BLaER1 treated with 17β-estradiol and CSF1 and Interleukin-3, amounts not matched to agents 10 nM and 100 nM (cell line): ENCODE data around the gene ACTN1.

Experiments used
- H3K27ac ChIP-seq, 11 experiments: shearing (Covaris generic); formaldehyde crosslinking; 2 replicates each; pipeline ENCODE4 v1.8.1; 2022
- H3K27me3 ChIP-seq, 11 experiments: shearing (Covaris generic); formaldehyde crosslinking; 2 replicates each; pipeline ENCODE4 v1.8.1; 2022
- H3K36me3 ChIP-seq, 11 experiments: shearing (Covaris generic); formaldehyde crosslinking; 2 replicates each; pipeline ENCODE4 v1.8.1; 2022
- H3K4me1 ChIP-seq, 10 experiments: shearing (Covaris generic); formaldehyde crosslinking; 2 replicates each; pipeline ENCODE4 v1.8.1; 2022
- H3K4me2 ChIP-seq, 11 experiments: shearing (Covaris generic); formaldehyde crosslinking; 2 replicates each; pipeline ENCODE4 v1.8.1; 2022
- H3K4me3 ChIP-seq, 10 experiments: shearing (Covaris generic); formaldehyde crosslinking; 2 replicates each; pipeline ENCODE4 v1.8.1; 2022
- H3K9ac ChIP-seq, 11 experiments: shearing (Covaris generic); formaldehyde crosslinking; 2 replicates each; pipeline ENCODE4 v1.8.1; 2022
- H3K9me3 ChIP-seq, 11 experiments: shearing (Covaris generic); formaldehyde crosslinking; replicated peaks in 1 of 11; 2 replicates each; pipeline ENCODE4 v1.8.1; 2022
- H4K20me1 ChIP-seq, 11 experiments: shearing (Covaris generic); formaldehyde crosslinking; 2 replicates each; pipeline ENCODE4 v1.8.1; 2022
- Cebpa-rat ChIP-seq, 11 experiments: shearing (Covaris generic); IDR thresholded peaks; 2 replicates each; pipeline ENCODE4 v1.8.1; 2022

Gene ACTN1

DNA sequence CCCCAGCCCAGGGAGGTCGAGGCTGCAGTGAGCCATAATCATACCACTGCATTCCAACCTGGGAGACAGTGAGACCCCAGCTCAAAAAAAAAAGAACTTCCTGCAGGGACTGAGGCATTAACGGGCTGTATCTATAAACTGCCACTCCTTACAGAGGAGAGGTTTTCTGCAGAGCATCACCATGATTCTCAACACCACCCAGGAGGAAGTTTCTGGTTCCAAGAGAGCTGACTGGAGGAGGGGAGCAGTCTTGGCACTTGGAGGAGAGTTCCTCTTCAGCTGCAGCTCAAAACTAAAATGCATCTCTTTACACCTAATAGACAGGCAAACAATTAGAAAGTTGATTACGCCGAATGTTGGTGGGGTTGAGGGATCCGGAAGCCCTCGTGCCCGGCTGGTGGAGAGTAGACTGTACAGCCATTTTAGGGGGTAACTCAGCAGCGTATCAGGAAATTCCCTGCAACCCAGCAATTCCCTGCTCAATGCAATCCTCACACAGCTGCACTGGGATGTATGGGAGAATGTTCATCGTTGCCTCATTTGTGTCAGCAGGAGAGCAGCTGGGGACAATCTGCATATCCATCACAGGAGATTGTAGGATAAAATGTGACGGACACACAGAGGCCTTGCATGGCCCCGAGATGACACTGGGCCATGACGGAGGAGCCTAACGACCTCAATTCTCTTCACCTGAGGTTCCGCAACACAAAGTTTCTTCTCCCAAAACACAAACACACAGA is 36.6 kb downstream of the ACTN1 start:
- Histone ChIP-seq H3K9ac (no peak overlapping the region), H3K27ac (peak overlapping the region in 3 of 11 experiments; percentile 1 to 90 (median 90); a peak in 1 of 22 replicates), H4K20me1 (peaks cover 46 to 100% (median 90%) of the 10 kb centered on the region in 11 experiments), H3K9me3 (no peaks in the 10 kb centered on the region), H3K4me3 (no peak overlapping the region), H3K36me3 (peaks cover 0 to 48% (median 12%) of the 10 kb centered on the region in 11 experiments; a peak in 11 of 22 replicates), H3K27me3 (no peaks in the 10 kb centered on the region), H3K4me2 (peak overlapping the region; percentile 3 to 98 (median 60); a peak in 19 of 22 replicates), H3K4me1 (peaks cover 77 to 100% (median 95%) of the 10 kb centered on the region in 10 experiments)
- no peak for TF ChIP-seq Cebpa-rat (IDR thresholded peaks at IDR 0.05)

DNA sequence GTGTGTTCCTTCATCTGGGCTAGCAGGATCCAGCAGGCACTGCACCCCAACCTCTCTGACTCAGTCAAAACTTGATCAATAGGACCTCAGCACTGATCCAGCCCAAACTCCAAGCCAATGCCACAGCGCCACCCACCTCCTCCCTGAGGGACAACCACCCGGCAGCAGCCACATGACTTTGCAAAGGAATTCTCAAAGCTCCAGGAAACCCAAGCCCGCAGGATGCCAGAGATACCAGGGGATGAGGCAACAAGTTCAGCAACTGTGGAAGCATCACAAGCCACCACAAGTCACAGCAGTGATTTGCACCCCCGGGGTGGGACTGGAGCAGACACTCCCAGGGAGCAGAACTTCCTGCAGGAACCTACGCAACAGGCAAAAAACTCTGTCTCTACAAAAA is 37.3 kb downstream of the ACTN1 start:
- H3K27me3 ChIP-seq, result no peaks in the 10 kb centered on the region
- peaks cover 49 to 100% (median 91%) of the 10 kb centered on the region in 11 experiments for H4K20me1 ChIP-seq
- peaks cover 0 to 55% (median 15%) of the 10 kb centered on the region in 11 experiments; a peak in 14 of 22 replicates for H3K36me3 ChIP-seq
- no peak overlapping the region for H3K27ac ChIP-seq
- H3K4me2 ChIP-seq, result peak overlapping the region in 10 of 11 experiments; percentile 3 to 98 (median 61); a peak in 17 of 22 replicates
- no peak overlapping the region for H3K4me3 ChIP-seq
- no peak overlapping the region for H3K9ac ChIP-seq
- H3K4me1 ChIP-seq, result peaks cover 72 to 100% (median 93%) of the 10 kb centered on the region in 10 experiments
- H3K9me3 ChIP-seq, result no peaks in the 10 kb centered on the region
- TF ChIP-seq Cebpa-rat (IDR thresholded peaks at IDR 0.05), result no peak

DNA sequence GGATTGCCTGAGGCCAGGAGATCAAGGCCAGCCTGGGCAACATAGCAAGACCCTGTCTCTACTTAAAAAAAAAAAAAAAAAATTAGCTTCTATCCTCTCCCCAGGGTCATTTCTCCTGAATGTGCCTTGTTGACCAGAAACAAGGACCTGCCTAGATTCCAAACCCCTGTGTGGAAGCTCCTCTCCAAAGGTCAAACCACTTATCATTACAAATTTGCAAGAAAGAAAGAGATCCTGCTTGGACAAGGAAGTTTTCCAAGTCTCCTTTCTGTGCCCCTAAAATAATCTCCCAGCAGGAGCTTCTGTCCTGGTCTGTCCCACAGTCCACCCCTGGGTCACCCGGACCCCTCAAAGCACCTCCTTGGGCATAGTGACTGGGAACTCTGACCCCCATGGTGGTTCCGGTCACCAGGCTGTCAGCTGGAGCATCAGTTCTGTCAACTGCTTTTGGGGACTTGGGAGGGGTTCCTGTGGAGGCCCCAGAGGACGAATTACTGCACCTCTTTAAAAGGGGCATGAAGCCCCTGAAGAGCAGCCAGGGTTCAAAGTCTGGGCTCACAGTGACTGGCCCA is 38.4 kb downstream of the ACTN1 start:
- no peak for TF ChIP-seq Cebpa-rat (IDR thresholded peaks at IDR 0.05)
- Histone ChIP-seq H3K27ac (no peak overlapping the region; a peak in 1 of 22 replicates), H3K9me3 (no peaks in the 10 kb centered on the region), H3K4me3 (no peak overlapping the region), H3K4me2 (peak overlapping the region in 2 of 11 experiments; percentile 19 to 38; a peak in 1 of 22 replicates), H3K4me1 (peaks cover 70 to 100% (median 89%) of the 10 kb centered on the region in 10 experiments), H3K36me3 (peaks cover 0 to 66% (median 21%) of the 10 kb centered on the region in 11 experiments; a peak in 15 of 22 replicates), H3K27me3 (no peaks in the 10 kb centered on the region), H3K9ac (no peak overlapping the region), H4K20me1 (peaks cover 53 to 100% (median 95%) of the 10 kb centered on the region in 11 experiments)

DNA sequence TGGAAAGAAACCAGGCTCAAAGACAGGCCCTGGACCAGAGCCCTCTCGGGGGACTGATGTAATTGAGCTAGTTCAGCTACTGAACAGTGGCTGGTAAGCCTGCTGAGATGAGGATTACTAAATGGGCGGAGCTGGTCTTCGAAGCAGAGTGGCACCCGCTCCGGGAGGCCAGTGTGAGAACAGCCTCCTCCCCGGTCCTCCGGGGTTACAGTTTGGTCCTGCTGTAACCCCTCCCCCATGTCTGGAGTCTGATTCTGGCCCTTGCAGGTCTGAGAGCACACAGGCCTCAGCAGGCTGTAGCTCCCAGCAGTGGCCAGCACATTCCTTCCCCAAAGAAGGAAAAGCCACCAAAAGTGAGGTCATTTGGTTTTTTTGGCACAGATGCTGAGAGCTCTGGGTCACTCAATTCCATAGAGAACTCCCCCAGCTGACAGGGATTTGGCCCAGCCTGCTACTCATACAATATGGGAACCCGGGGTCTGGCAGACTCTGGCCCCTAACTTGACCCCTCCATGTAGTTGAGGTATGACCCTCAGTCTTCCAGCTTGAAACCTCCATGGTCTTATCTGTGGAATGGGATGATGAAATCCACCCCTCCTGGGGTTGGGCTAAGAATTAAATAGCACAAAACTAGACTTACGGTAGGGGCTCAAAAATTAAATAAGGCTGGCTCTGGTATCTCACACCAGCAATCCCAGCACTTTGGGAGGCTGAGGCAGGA is 39.0 kb downstream of the ACTN1 start:
- Histone ChIP-seq H3K36me3 (peaks cover 0 to 68% (median 21%) of the 10 kb centered on the region in 11 experiments; a peak in 15 of 22 replicates), H3K9ac (0 out of 22 replicates have a peak overlapping the region, but pooled peaks of 1 of the 11 experiments have one; percentile 15), H4K20me1 (peaks cover 56 to 100% (median 98%) of the 10 kb centered on the region in 11 experiments), H3K27ac (0 out of 22 replicates have a peak overlapping the region, but pooled peaks of 1 of the 11 experiments have one; percentile 22), H3K4me3 (no peak overlapping the region), H3K9me3 (no peaks in the 10 kb centered on the region), H3K4me2 (peak overlapping the region in 6 of 11 experiments; percentile 11 to 38 (median 18); a peak in 6 of 22 replicates), H3K27me3 (no peaks in the 10 kb centered on the region), H3K4me1 (peaks cover 66 to 100% (median 85%) of the 10 kb centered on the region in 10 experiments)
- no peak for TF ChIP-seq Cebpa-rat (IDR thresholded peaks at IDR 0.05)

DNA sequence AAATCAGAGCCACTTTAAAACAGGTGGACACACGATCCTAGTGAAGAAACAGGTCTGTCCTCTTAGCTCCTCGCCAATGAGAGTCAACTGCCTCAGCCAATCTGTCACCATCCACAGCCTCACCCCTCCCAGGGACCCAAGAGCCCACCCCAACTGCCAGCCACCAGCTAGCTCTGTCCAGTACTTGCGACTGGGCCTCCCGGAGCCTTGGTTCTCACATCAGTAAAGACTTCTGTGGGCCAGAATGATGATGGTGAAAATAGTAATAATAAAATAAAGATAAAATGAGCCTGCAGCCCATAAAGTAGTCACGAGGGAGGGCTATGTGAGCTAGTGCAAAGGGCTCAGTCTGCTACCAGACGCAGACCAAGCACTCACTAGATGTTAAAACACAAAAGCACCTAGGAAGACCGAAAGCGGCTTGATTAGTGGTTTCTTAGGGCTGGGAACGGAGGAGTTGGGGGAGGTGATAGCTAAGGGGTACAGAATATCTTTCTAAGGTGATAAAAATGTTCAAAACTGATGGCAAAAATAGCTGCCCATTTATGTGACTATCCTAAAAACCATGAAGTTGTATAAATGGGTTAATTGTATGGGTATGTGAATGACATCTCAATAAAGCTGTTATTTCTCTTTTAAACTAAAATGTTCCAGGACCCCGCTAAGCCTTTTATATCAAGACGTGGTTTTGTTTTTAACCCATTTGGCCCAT is 39.8 kb downstream of the ACTN1 start:
- TF ChIP-seq Cebpa-rat (IDR thresholded peaks at IDR 0.05), result no peak
- H3K4me1 ChIP-seq, result peaks cover 59 to 97% (median 79%) of the 10 kb centered on the region in 10 experiments
- 0 out of 22 replicates have a peak overlapping the region, but pooled peaks of 1 of the 11 experiments have one; percentile 9 for H3K9ac ChIP-seq
- H3K27me3 ChIP-seq, result no peaks in the 10 kb centered on the region
- H3K9me3 ChIP-seq, result no peaks in the 10 kb centered on the region
- H3K36me3 ChIP-seq, result peaks cover 0 to 69% (median 22%) of the 10 kb centered on the region in 11 experiments; a peak in 16 of 22 replicates
- peak overlapping the region in 3 of 11 experiments; percentile 12 to 17 (median 13); a peak in 2 of 22 replicates for H3K27ac ChIP-seq
- peak overlapping the region in 9 of 11 experiments; percentile 5 to 74 (median 19); a peak in 12 of 22 replicates for H3K4me2 ChIP-seq
- peaks cover 56 to 100% (median 99%) of the 10 kb centered on the region in 11 experiments for H4K20me1 ChIP-seq
- no peak overlapping the region for H3K4me3 ChIP-seq

DNA sequence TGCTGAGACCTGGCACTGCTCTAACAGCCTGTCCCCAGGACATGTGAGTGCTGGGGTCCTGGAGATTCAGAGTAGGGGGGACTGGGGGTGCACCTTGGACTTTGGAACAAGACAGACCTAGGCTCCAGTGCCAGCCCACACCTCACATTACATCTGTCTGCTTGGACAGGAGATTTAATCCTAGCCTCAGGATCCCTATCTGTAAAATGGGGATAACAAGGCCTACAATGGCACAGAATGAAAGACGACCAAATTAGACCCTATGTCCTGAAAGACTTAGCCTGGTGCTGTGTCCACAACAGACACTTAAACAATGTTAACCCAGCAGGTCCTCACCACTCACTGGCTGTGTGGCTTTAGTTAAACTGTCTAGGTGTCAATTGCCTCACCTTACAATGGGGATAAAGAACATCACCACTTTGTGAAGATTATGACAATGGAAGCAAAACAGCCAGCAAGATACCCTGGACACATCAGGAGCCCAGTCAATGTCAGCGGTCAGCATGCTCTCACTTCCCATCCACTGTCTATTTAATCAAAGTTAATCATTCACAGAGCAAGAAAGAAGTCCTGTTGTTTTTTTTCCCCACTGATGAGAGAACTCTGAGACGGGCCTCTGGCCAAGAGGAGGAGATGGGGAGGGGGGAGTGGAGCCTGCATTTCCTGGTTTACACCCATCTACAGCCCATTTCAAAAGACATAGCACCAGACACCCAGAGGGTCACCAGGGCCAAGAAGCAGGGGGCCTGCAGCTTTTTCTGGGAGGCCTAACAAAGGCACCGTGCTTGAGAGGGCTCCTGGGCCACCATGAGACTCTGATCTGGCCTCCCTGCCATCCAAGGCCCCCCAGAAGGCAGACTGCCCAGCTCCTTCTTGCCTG is 40.6 kb downstream of the ACTN1 start:
- Histone ChIP-seq H3K36me3 (peaks cover 0 to 70% (median 30%) of the 10 kb centered on the region in 11 experiments; a peak in 17 of 22 replicates), H3K4me2 (peak overlapping the region in 8 of 11 experiments; percentile 5 to 74 (median 54); a peak in 12 of 22 replicates), H3K27me3 (no peaks in the 10 kb centered on the region), H3K4me3 (no peak overlapping the region), H3K4me1 (peaks cover 50 to 97% (median 71%) of the 10 kb centered on the region in 10 experiments), H3K27ac (peak overlapping the region in 3 of 11 experiments; percentile 12 to 17 (median 13); a peak in 4 of 22 replicates), H3K9ac (peak overlapping the region in 2 of 11 experiments; percentile 9 to 18; a peak in 1 of 22 replicates), H3K9me3 (no peaks in the 10 kb centered on the region), H4K20me1 (peaks cover 51 to 100% (median 99%) of the 10 kb centered on the region in 11 experiments; a peak in 21 of 22 replicates)
- TF ChIP-seq Cebpa-rat (IDR thresholded peaks at IDR 0.05), result no peak
